Stimulated activated CD8-positive, alpha-beta memory T cell treated with anti-CD3 and anti-CD28 coated beads, Interleukin-2, amount 100 ng/mL, for 1 hour (primary cell): ENCODE measurements around the gene UNKL.

Experiments
- DNase-seq, 2 donors: peaks; one replicate each; pipeline ENCODE4 v3.0.0-alpha.2; 2020; ENCODE audit warnings: low read depth in 2 of 2

Gene UNKL

DNA sequence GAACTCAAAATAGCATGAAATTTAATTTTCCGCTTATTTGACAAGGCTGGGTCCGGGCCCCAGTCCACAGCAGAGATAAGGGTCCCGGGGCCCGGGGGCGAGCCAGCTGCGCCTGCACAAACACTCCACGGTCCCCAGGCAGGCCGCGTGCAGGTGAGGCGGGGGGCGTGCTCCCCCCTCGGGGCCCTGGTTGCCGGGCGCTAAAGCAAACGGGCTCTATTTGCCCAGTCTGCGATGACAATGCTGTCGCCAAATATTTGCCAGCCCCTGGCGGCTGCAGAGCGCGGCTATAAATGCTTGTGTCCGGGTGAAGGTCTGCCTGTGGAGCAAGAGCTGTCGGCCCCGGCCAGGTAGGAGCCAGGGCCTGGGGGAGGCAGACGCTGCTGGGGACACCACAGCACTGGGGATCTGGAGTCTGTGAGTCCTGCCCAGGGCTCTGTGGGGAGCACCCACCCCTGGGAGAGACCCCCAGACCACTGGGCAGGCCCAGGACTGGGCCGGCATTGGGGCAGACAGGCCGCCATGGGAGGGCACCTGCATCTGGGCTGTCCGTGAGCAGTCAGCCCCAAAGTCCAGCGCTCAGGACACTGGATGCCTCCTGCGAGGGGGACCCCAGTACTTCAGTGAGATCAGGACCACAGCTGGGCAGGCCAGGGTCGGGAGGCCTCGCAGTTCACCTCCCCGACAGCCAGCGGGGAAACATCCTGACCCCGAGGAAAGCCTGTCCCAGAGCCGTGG lies 16.4 kb upstream of the UNKL start, which contains the start of gene PERCC1:
Gene PERCC1, plus strand, starts transcription at position 320 of the 738 bp plus-strand sequence. CDS start 1,516 bp downstream, outside the sequence.
- DNase-seq, result no peak

- DNase-seq, result no peak
These were observed 15.8 kb upstream of the UNKL start for GRCh38 chr16:1430214-1430758.

- no peak for DNase-seq
These were observed 15.1 kb upstream of the UNKL start for GRCh38 chr16:1429631-1430030.

DNA sequence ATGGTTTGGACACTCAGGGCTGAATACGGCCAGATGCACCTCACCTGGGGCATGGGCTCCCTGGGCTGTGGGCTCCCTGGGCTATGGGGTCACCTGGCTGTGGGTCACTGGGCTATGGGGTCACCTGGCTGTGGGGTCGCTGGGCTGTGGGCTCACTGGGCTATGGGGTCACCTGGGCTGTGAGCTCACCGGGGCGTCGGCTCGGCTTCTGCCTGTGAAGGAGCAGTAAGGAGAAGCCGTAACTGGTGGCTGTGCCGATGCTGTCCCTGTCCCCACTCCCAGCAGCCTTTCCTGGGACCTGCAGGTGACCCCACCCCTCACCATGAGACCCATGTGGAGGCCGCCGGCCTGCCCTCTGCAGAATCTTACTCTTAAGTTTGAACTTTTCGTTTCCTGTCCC lies 14.5 kb upstream of the UNKL start:
- no peak for DNase-seq

- DNase-seq, result no peak
These were observed 14.0 kb upstream of the UNKL start for GRCh38 chr16:1428511-1428910.

- DNase-seq, result no peak
These were observed 13.3 kb upstream of the UNKL start for GRCh38 chr16:1427473-1428461.

- no peak for DNase-seq
These were observed 12.4 kb upstream of the UNKL start for GRCh38 chr16:1426734-1427471.

DNA sequence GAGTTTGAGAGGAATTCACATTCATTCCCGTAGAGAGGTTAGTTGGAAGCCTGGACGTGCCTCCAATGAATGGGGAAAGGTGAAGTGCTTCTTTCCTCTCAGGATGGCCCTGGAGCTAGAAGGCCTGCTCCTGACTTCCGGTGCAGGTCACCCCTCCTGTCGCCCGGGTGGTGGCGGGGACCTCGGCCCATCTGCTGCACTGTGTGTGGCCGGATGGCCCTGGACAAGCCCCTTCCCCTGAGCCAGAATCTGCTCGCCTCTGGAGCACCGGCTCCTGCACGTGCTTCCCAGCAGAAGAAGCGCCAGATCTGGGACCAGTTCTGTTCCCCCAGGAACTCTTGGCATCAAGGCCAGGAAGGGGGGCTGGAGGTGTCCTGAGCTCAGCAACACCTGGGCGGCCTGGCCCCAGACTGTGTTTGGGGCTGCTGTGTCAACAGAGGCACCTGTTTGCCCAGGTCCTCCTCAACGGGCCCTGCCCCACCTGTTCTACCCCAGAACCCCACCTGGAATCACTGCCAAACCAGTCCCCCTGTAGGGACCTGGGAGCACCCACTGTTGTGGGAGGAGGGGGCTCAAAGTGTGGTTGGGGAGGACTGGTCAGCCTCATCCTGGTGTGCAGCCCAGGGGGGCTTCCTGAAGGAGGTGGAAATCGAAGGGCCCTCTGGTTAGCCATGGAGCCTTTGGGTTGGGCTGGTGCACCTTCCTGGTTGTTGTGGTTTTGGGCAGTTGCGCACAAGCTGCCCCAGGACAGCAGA lies 11.3 kb upstream of the UNKL start:
- DNase-seq, result no peak

- DNase-seq, result no peak
These were observed 9.5 kb upstream of the UNKL start for GRCh38 chr16:1424028-1424427.

DNA sequence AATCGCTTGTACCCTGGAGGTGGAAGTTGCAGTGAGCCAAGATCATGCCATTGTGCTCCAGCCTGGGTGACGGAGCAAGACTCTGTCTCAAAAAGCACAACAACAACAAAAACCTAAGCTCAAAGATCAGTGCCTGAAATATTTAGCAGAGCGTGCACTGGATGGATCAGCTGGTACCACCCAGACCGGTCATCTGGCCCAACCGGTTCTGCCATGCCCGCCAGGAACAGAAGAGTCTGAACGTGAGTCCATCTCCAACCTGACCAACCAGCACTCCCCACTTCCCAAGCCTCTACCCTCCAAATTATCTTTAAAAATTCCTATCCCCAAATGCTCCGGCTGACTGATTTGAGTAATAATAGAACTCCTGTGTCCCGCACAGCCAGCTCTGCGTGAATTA lies 7.6 kb upstream of the UNKL start:
- no peak for DNase-seq

GRCh38 chr16:1420111-1420539 lies 5.6 kb upstream of the UNKL start:
- no peak for DNase-seq

DNA sequence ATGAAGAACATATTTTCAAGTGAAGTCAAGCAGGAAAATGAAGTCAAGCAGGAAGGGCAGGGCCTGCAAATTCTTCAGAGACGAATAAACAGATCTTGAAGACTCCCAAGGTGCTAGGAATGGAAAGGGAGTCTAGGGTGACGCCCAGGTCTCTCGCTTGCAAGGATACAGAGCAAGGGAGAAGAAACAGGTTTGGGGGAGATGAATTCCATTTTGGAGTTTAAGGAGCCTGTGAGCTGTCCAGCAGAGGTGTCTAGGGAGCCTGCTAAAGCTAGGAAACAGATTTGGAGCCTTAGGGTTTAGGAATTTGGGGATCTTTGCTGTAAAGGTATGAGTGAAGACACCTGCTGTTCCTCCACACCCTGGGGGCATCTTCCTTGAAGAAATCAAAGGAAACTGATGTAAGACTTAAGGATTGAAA lies 2.0 kb upstream of the UNKL start:
- no peak for DNase-seq

GRCh38 chr16:1413684-1414531 lies 596 bp downstream of the UNKL start:
- DNase-seq, result peak; percentile 23 to 43

DNA sequence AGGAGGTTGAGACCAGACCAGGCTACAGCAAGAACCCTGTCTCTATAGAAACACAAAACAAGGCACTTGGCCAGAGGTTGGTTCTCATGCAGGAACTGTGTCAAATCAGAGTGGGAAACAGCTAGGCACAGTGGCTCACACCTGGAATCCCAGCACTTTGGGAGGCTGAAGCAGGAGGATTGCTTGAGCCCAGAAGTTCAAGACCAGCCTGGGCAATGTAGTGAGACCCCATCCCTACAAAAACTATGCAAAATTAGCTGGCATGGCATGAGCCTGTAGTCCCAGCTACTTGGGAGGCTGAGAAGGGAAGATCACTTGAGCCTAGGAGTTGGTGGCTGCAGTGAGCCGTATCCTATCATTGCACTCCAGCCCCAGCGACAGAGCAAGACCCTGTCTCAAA lies 1.7 kb downstream of the UNKL start:
- no peak for DNase-seq

GRCh38 chr16:1408171-1408837 lies 6.2 kb downstream of the UNKL start:
- peak; percentile 95 to 96 for DNase-seq

DNA sequence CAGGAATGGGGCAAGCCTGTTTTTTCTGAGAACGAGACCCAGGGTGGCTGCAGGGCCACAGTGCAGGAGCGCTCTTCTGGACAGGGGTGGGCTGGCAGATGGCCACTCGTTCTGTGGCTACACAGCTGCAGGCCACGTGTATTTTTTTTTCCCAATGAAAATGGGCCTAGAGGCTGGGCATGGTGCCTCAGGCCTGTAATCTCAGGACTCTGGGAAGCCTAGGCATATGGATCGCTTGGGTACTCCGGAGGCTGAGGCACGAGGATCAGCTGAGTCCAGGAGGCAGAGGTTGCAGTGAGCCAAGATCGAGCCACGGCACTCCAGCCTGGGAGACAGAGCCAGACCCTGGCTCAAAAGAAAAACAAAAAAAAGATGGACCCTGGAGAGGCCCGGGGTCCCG lies 6.8 kb downstream of the UNKL start:
- no peak for DNase-seq

DNA sequence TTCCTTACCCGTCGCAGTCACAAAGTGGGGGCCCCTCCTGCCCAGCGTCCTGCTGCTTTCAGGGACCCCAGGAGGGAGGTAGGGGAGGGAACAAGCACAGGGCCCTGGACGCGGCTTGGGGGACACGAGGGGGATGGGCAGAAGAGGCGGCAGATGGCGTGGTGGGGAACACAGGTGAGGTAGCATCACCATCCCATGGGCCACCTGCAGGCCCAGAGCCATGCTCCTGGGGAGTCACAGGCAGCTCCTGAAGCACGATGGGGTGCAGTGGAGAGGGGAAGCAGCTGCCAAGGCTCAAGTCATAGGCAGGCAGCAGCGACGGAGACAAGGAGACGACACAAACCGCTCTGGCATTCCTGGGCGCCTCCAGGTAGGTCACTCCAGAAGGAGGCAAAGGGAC lies 10.8 kb downstream of the UNKL start:
- DNase-seq, result no peak

DNA sequence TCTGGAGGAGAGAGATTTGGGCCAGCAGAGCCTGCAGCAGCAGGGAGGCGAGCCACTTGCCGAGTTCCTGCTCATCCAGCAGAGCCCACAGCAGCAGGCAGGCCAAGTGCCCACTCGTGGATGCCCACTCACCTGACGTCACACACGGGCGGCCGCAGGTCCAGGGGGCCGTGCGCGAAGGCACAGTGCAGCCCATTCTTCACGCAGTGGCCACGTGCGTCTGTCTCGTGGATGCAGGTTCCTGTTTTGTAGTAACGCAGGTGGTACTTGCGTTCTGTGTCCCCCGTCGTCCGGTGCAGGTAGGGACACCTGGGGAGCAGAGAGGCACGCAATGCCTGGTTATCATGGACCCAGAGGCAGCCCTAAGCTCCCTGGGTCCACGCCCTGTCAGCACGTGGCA lies 11.5 kb downstream of the UNKL start:
- no peak for DNase-seq

- no peak for DNase-seq
These were observed 12.7 kb downstream of the UNKL start for GRCh38 chr16:1401758-1402154.
